Fibroblast of lung (primary cell): ENCODE data around the gene HHAT. TPM values are rescaled to one million over a fixed set of nuclear protein-coding genes. Genes with fewer than 3 reads are reported as not detected.

Experiments
- DNase-seq, 2 donors: peaks; one replicate each; pipeline versions ENCODE4 v3.0.0 to v3.0.0-alpha.2; 2010; ENCODE audit warnings: low read depth in 2 of 2
- H2AFZ ChIP-seq: 2 replicates; pipeline ENCODE4 v1.5.1; 2012; ENCODE audit warnings: low read length, control low read depth, inconsistent platforms
- H3K27ac ChIP-seq: 2 replicates; pipeline ENCODE4 v1.5.1; 2011; ENCODE audit warnings: low read length, control low read depth; ENCODE audit not compliant: insufficient read depth
- H3K27me3 ChIP-seq: 2 replicates; pipeline ENCODE4 v1.5.1; 2011; ENCODE audit warnings: mild to moderate bottlenecking, low read length; ENCODE audit not compliant: control insufficient read depth, insufficient read depth
- H3K36me3 ChIP-seq: 2 replicates; pipeline ENCODE4 v1.5.1; 2011; ENCODE audit warnings: low read length; ENCODE audit not compliant: control insufficient read depth, insufficient read depth
- H3K4me1 ChIP-seq: 2 replicates; pipeline ENCODE4 v1.5.1; 2011; ENCODE audit warnings: low read length; ENCODE audit not compliant: control insufficient read depth, insufficient read depth; ENCODE audit errors: extremely low read depth
- H3K4me2 ChIP-seq: 2 replicates; pipeline ENCODE4 v1.5.1; 2011; ENCODE audit warnings: low read length, control low read depth; ENCODE audit not compliant: insufficient read depth; ENCODE audit errors: extremely low read depth
- H3K4me3 ChIP-seq, 4 experiments: fragments of 200-600 bp in 1 of 4; sonication (generic) in 1 of 4; replicated peaks in 1 of 4; 2 replicates each; pipeline ENCODE4 v1.5.1; 2011 to 2016; ENCODE audit warnings: low read length in 4 of 4, low read depth in 3 of 4, mild to moderate bottlenecking in 3 of 4, control low read depth in 2 of 4, inconsistent platforms in 1 of 4, mixed read lengths in 1 of 4; ENCODE audit not compliant: insufficient read depth in 1 of 4; ENCODE audit errors: control extremely low read depth in 1 of 4
- H3K79me2 ChIP-seq: 2 replicates; pipeline ENCODE4 v1.5.1; 2012; ENCODE audit warnings: mild to moderate bottlenecking, low read length, inconsistent platforms; ENCODE audit not compliant: control insufficient read depth, insufficient read depth
- H3K9ac ChIP-seq: 2 replicates; pipeline ENCODE4 v1.5.1; 2011; ENCODE audit warnings: mild to moderate bottlenecking, low read length, control low read depth; ENCODE audit not compliant: insufficient read depth
- H3K9me3 ChIP-seq: 2 replicates; pipeline ENCODE4 v1.5.1; 2012; ENCODE audit warnings: low read depth, low read length; ENCODE audit not compliant: control insufficient read depth, insufficient read depth
- H4K20me1 ChIP-seq: 2 replicates; pipeline ENCODE4 v1.5.1; 2011; ENCODE audit warnings: low read length; ENCODE audit not compliant: control insufficient read depth, insufficient read depth; ENCODE audit errors: extremely low read depth
- EZH2 ChIP-seq: IDR thresholded peaks from 2 replicates; pipeline ENCODE4 v1.5.1; 2012; ENCODE audit warnings: low read length, control low read depth, mild to moderate bottlenecking; ENCODE audit errors: missing control alignments
- polyA plus RNA-seq, 2 donors: library from polyadenylated mRNA; depleted of rRNA in 1 of 2; stranded (reverse) in 1 of 2; unstranded in 1 of 2; fragments of >200 nt; gene quantifications; 2 replicates each; pipeline ENCODE4 v1.2.1, GENCODE V29; 2011 to 2012; ENCODE audit warnings: missing spikeins in 1 of 2
- total RNA-seq: library from RNA; depleted of rRNA; stranded (reverse); fragments of >200 nt; gene quantifications from 2 replicates; pipeline ENCODE4 v1.2.1, GENCODE V29; 2014
- TF ChIP-seq, protein P1 (sequence below), 2 donors: IDR thresholded peaks in 1 of 2; conservative IDR thresholded peaks in 1 of 2; 1 replicate in 1 of 2; 2 replicates in 1 of 2; pipeline ENCODE4 v1.5.1; 2011 to 2012; ENCODE audit warnings: low read length in 2 of 2, control low read depth in 1 of 2, inconsistent platforms in 1 of 2, low read depth in 1 of 2, mild to moderate bottlenecking in 1 of 2

The HHAT gene
- total and polyA plus RNA-seq, 2 donors (not counting 1 experiment from before 2014, with no cell fraction given): 3.6 to 4.8 TPM

DNA sequence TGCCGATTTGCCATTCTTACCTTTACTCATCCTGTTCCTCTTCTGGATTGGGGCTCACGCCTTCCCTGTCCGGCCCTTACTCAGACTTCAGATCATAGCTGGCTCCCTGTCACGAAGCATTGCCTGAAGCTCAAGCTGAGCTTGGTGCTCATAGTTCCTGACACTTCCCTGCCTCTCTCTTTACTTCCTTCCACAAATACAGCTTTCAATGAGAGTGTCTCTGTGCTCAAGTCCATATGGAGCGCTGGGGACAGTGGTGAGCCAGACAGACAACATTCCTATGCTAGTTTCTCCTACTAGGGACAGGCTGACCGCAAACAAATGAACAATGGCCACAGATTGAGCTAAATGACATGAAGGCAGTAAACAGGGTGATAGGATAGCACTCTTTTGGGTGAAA lies 38.1 kb downstream of the HHAT start:
- no peaks in the 10 kb centered on the region for H3K79me2 ChIP-seq

DNA sequence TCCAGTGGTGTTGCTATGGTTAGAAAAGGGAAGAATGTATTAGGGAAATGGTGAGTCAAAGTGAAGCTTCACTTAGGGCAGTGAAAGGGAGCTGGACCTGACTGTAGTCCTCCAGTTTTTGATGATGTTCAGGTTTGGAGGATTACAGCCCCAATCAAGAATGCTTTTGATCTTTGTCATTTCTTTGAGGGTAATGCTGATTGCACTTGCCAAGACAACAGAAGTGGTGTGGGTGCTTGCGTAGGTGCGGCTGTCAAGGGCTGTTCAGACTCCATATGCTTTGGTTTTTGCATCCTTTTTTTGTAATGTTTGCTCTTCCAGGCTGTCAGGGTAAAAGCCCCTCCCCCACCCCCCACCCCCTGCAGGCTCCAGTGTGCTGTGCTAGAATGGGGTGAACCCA lies 38.9 kb downstream of the HHAT start:
- Histone ChIP-seq H2AFZ (no peak overlapping the region), H3K9ac (no peak overlapping the region), H3K4me3 (no peak overlapping the region), H3K27me3 (no peaks in the 10 kb centered on the region), H3K9me3 (no peaks in the 10 kb centered on the region), H3K79me2 (no peaks in the 10 kb centered on the region), H3K4me1 (peaks cover 6% of the 10 kb centered on the region), H3K36me3 (no peaks in the 10 kb centered on the region), H3K27ac (no peak overlapping the region), H4K20me1 (no peaks in the 10 kb centered on the region), H3K4me2 (no peak overlapping the region)
- no peak for DNase-seq
- TF ChIP-seq, protein P1, sequence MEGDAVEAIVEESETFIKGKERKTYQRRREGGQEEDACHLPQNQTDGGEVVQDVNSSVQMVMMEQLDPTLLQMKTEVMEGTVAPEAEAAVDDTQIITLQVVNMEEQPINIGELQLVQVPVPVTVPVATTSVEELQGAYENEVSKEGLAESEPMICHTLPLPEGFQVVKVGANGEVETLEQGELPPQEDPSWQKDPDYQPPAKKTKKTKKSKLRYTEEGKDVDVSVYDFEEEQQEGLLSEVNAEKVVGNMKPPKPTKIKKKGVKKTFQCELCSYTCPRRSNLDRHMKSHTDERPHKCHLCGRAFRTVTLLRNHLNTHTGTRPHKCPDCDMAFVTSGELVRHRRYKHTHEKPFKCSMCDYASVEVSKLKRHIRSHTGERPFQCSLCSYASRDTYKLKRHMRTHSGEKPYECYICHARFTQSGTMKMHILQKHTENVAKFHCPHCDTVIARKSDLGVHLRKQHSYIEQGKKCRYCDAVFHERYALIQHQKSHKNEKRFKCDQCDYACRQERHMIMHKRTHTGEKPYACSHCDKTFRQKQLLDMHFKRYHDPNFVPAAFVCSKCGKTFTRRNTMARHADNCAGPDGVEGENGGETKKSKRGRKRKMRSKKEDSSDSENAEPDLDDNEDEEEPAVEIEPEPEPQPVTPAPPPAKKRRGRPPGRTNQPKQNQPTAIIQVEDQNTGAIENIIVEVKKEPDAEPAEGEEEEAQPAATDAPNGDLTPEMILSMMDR (conservative IDR thresholded peaks at IDR 0.05 in 1 of 2, IDR thresholded peaks at IDR 0.05 in 1 of 2; ENCODE audit: low read depth in 1 of 2, low read length in 2 of 2): no peak
- no peak for TF ChIP-seq EZH2

More for the DNA sequence above, 38.1 kb downstream of the HHAT start:
- H4K20me1 ChIP-seq: no peaks in the 10 kb centered on the region
- no peak overlapping the region for H3K27ac ChIP-seq
- no peak overlapping the region for H3K9ac ChIP-seq
- peaks cover 6% of the 10 kb centered on the region for H3K4me1 ChIP-seq
- TF ChIP-seq, protein P1 (conservative IDR thresholded peaks at IDR 0.05 in 1 of 2, IDR thresholded peaks at IDR 0.05 in 1 of 2; ENCODE audit: low read depth in 1 of 2, low read length in 2 of 2): no peak
- no peak for TF ChIP-seq EZH2
- no peaks in the 10 kb centered on the region for H3K36me3 ChIP-seq
- no peaks in the 10 kb centered on the region for H3K27me3 ChIP-seq
- H3K4me3 ChIP-seq: no peak overlapping the region
- H3K4me2 ChIP-seq: no peak overlapping the region
- no peaks in the 10 kb centered on the region for H3K9me3 ChIP-seq
- DNase-seq: no peak
- H2AFZ ChIP-seq: no peak overlapping the region

DNA sequence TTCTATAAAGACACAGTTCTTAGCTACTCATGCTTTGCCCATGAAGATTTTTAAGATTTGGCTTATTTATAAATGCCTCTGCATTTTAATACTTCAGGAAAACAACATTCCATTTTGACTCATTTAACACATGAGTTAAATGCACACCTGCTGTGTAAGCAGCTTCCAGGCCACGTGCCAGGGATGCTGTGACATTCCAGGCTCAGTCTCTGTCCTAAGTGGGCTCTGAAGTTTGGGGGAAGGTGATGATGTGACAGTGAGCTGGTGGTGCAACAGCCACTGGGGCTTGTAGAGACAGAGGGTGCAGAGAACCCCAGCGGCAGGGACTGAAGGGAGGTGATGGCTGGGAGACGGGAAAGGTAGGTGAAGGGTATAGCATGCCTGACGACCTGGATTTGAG lies 40.7 kb downstream of the HHAT start:
- Histone ChIP-seq H3K36me3 (no peaks in the 10 kb centered on the region), H3K9me3 (no peaks in the 10 kb centered on the region), H3K4me2 (no peak overlapping the region), H3K4me1 (no peaks in the 10 kb centered on the region), H3K9ac (no peak overlapping the region), H4K20me1 (no peaks in the 10 kb centered on the region), H3K27ac (no peak overlapping the region), H2AFZ (no peak overlapping the region), H3K79me2 (no peaks in the 10 kb centered on the region), H3K27me3 (no peaks in the 10 kb centered on the region), H3K4me3 (no peak overlapping the region)
- no peak for DNase-seq
- TF ChIP-seq, protein P1 (conservative IDR thresholded peaks at IDR 0.05 in 1 of 2, IDR thresholded peaks at IDR 0.05 in 1 of 2; ENCODE audit: low read depth in 1 of 2, low read length in 2 of 2): no peak
- no peak for TF ChIP-seq EZH2
